CD4-positive, alpha-beta T cell treated with Interferon alpha-2 for 1 hour (primary cell): ENCODE results near the gene TTC38.
"Not testable (repeated sequence)": the region's sequence is repeated elsewhere in the genome, so short reads cannot be mapped to it uniquely, and the experiment has no call there.

Experiments
- DNase-seq, 2 donors: peaks; one replicate each; pipeline ENCODE4 v3.0.0-alpha.2; 2020 to 2022

The TTC38 gene

DNA sequence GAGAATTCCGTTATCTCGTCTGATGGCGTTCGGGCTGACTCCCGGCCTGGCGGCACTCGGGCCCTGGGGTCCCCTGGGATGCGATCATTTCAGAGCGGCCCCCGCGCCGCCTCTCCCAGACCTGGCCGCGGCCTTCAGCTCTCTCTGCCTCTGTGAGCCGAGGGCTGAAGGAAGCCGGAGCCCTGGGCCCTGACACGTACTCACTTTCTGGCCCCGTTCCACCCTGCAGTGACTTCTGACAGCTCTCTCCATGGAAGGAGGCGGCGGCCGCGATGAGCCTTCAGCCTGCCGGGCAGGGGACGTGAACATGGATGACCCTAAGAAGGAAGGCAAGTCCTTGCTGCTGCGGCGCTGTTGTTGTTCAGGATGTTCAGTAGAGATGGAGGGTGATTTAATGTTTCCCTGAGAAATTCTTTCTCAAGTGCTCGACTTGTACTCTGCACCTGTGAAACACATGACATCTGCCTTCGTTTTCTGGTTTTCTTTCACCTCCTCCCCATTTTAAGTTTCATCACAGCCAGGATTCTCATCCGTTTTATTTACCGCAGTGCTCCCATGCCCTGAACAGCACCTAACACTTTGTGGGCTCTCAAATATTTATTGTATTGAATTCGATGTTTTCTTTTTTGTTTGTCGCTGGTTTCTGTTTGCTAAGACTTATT is 29.5 kb downstream of the TTC38 start:
- no peak for DNase-seq

DNA sequence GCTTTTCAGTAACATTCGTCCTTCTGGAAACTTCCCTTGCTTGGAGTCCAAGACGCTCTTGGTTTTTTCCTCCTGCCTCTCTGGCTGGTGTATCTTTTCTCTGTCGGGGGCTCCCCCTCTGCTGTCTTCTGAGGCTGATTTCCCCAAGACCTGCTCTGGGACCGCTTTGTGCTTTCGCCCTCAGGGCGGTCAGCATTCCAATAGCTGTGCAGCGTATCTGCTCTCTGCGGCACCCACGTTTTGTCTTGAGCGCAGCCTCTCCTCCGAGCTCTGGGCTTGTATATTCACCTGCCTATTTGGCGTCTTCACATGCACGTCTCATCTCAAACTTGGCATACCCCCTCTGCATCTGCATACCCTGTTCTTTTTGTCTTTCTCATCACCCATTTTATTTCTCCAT is 31.3 kb downstream of the TTC38 start:
- DNase-seq, result no peak

DNA sequence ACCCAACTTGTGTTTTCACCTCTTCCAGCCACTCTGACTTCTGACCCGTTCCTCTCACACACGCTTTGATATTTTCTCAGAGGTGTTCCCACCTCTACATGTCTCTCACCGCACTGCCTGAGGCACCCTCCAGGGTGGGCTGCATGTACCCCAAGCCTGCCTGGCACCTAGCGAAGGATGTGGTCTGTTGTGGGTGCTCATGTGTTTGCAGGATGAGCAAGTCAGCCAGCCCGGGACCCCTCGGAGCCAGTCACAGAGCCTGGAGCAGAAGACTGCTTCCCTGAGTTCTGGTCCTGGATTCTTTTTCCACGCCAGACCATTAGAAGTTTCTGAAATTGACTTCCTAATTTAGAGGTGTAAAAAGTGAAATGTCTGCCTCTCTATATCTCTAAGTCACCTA is 32.7 kb downstream of the TTC38 start:
- DNase-seq, result no peak

DNA sequence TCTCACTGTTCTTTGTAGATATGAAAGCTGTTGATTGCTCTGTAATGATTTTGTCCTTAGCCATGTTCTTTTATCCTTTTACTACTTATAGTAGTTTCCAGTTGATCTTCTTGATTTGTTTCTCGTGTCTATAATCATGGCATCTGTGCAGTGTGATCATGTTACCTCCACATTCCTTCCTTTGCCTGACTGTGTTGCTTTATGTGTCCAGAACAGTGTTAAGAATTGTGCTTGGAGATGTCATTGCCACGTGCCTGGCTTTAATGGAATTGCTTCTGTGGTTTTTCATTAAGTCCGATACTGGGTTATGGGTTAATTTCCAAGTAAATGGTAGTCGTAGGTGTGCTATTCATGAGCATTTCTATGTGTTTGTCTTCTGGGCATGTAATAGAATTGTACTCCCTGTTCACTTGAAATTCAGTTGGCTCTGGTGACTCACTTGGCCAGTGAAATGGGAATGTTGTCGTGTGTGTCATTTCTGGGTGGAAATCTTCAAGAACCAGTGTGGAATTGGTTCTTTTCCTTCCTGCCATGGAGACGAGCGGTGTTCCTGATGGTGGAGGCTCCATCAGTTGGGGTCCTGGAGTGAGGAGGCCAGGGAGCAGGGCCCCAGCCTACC is 35.6 kb downstream of the TTC38 start:
- DNase-seq, result no peak

DNA sequence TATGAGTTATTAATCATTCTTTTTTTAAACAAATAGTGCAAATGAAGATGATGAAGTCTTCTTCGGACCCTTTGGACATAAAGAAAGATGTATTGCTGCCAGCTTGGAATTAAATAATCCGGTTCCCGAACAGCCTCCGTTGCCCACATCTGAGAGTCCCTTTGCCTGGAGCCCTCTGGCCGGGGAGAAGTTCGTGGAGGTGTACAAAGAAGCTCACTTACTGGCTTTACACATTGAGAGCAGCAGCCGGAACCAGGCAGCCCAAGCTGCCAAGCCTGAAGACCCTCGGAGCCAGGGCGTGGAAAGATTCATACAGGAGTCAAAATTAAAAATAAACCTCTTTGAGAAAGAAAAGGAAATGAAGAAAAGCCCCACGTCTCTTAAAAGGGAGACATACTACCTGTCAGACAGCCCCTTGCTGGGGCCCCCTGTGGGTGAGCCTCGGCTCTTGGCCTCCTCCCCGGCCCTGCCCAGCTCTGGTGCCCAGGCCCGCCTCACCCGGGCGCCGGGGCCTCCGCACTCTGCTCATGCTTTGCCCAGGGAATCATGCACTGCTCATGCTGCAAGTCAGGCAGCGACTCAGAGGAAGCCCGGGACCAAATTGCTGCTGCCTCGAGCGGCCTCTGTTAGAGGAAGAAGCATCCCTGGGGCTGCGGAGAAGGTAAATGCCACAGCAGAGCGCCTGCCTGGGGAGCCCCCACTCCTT is 40.6 kb downstream of the TTC38 start:
- DNase-seq, result no peak

DNA sequence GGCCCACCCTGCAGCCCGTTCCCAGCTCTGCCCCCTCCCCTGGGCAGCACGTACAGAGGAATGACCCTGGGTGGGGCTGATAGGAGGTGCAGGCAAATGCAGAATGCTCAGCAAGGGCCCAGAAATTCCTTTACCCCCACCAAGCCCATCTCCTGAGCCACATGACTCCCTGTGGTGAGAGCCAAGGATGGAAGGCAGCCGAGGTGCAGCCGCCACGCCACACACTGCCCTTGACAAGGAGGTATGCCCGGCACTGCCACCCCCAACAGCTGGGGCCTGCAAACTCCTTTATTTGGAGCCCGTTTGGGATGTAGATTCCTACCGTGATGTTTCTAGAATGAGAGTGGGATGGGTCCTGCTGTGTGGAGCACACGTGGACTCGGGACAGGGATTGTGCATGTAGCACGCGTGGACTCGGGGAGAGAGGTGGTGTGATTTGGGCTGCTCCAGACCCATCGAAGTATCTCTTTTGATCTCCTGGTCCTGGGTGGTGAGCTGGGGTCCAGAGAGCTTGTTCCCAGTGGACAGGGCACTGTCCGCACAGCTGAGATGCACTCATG is 41.8 kb downstream of the TTC38 start:
- DNase-seq, result no peak

DNA sequence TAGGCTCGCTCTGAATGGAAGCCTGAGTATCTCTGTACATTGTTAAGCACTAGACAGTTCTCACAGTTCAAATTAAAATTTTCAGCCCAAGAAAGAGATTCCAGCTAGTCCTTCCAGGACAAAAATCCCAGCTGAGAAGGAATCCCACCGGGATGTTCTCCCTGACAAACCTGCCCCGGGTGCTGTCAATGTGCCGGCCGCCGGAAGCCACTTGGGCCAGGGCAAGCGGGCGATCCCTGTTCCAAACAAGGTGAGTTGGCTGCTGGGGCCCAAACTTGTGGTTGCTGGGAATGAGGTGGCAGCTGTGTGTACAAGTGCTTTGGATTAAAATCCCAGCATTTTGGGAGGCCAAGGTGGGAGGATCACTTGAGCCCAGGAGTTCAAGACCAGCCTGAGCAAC is 44.2 kb downstream of the TTC38 start:
- DNase-seq, result no peak

DNA sequence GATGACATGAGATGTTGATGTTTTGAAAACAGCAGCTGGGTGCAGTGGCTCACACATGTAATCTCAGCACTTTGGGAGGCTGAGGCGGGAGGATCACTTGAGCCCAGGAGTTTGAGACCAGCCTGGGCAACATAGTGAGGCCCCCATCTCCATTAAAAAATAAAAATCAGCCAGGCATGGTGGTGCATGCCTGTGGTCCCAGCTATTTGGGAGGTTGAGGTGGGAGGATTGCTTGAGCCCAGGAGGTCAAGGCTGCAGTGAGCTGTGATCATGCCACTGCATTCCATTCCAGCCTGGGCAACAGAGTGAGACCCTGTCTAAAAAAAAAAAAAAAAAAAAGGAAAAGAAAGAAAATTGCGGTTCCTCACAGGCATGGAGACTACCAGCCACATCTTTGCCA is 45.0 kb downstream of the TTC38 start:
- DNase-seq, result not testable (repeated sequence)

DNA sequence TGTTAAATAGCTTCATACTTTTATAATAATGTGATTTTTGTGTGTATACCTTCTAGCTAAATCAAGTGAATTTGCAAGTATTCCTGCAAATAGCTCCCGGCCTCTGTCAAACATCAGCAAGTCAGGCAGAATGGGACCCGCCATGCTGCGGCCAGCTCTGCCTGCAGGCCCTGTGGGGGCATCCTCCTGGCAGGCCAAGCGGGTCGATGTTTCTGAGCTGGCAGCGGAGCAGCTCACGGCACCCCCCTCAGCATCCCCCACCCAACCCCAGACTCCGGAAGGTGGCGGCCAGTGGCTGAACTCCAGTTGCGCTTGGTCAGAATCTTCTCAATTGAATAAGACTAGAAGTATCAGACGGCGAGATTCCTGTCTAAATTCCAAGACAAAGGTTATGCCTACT is 48.2 kb downstream of the TTC38 start:
- no peak for DNase-seq

DNA sequence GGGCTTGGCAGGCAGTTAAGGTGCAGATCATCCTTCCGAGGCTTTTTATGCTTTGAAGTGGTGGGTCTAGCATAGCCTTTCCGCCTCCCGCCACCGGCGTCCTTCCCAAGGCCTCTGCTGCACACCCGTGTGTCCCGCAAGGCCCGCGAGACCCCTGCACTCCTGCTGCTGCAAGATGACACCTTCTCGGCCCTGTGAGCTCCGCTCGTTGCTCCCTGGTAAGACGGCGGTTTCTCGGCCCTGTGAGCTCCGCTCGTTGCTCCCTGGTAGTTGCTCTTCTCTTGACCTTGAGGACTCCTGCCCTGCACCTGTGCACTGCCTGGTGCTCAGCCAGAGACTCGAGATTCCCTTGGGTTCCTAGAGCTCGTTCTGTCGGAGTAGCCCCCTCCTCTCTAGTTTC is 49.8 kb downstream of the TTC38 start:
- DNase-seq, result no peak

DNA sequence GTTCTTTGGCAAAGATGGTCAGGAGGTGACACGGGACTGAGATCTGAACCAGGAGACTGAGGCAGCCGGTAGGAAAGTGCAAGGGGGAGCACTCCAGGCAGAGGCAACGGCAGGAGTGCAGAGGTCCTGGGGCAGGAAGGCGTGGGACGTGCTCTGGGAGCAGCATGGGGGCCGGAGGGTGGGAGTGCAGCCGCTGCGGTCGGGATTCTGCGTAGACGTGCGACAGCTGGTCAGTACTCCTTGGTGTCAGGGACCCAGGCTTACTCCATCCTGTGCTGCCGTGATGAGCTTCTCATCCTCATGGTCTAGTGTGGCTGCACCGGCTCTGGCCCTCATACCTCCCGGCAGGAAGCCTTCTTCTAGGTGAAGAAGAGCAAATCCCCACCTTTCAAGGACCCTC is 50.8 kb downstream of the TTC38 start:
- DNase-seq, result no peak

DNA sequence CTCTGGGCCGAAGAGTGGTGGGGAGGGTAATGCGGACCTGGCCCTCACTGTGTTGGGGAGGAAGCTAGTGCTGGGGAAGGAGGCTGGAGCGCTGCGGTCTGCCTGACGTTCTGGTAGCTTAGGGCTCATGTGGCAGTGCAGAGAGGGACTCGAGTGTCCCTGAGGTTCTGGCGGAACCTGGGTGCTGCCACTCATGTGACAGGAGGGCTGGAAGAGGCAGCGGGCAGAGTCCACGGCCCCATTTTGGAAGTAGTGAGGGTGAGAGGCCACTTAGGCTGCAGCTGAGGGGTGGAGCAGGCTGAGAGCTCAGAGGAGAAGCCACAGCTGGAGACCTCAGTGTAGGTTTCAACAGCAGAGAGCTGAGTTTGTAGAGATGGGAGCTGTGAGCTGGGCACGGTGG is 51.5 kb downstream of the TTC38 start:
- DNase-seq, result no peak

DNA sequence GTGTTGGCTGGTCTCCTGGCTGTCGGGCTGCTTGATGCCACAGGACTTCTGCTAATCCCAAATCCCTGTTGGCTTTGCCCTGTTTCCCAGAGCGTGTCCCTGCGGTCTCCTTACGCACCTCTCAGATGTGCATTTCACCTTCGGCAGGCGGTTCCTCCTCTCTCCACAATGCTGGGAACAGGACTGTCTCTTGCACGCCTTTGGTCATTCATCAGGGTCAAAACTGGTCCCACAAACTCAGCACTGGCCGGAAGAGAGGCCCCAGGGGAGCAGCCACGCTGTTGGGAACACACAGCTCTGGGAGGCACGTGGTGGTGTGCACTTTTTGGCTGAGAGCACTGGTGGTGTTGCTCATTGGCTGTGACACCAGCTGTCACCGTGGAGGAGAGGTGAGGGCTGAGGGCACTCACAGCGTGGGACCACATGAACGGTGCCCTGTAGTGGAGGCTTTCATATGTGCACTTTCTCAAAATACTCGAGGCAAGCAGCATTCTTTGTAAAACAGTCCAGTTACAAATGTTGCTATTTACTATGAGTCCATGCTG is 52.4 kb downstream of the TTC38 start:
- no peak for DNase-seq

DNA sequence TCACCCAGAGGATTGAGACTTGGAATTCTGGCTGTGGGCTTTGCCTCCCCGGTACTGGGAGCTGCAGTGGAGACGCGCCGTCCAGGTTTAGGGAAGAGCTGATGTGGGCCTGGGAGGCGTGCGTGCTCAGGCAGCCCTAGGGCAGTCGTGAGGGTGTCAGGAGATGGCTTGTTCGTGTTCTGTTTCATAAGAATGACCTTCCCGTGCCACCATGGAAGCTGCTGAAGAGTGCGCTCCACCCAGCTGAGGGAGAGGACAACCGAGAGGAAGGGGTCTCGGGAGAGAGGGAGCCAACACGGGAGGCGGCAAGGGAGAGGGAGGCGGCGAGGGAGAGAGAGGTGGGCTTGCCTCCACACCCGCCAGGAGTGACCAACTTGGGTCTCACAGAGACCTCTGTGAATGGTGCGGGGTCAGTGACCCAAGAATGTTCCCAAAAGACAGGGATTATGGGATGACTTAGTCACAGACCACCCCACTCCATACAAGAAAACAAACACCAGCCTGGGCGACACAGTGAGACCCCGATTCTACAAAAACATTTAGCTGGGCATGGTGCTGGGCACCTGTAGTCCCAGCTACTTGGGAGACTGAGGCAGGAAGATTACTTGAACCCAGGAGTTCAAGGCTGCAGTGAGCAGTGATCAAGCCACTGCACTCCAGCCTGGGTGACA is 53.0 kb downstream of the TTC38 start:
- no peak for DNase-seq

DNA sequence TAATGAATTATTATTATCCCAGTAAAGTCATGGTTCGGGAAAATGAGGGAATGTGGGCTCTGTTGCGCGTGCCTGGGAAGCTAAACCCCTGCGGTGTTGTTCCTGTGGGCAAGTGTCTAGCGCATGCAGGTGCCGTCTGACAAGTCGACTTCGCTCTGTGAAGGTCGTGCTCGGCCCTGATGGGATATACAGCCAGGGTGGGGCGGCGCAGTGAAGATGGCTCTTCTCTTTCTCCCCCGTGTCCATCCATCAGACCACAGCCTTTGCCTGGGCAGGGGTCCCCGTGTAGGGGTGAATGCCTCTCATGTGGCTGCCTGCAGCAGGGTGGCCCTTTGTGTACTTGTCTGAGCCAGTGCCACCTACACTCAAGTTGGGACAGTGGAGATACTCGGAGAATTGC is 54.9 kb downstream of the TTC38 start:
- DNase-seq, result no peak

DNA sequence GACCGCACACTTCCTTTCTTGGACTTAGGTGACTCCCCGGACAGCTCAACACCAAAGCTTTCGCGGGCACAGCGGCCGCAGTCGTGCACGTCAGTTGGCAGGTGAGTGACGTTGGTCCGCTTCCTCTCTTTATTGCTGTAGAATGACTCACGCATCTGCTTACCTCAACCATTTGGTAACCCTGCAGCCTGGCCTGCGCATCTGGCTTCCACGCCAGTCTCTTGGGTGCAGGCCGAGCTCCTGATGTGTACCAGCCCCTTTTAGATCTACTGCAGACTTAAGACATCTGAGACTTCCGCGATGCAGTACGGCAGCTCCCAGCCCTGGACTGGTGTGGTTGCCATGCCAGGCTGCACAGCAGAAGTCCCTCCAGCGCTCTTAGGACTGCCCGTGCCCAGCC is 55.4 kb downstream of the TTC38 start:
- DNase-seq, result no peak

DNA sequence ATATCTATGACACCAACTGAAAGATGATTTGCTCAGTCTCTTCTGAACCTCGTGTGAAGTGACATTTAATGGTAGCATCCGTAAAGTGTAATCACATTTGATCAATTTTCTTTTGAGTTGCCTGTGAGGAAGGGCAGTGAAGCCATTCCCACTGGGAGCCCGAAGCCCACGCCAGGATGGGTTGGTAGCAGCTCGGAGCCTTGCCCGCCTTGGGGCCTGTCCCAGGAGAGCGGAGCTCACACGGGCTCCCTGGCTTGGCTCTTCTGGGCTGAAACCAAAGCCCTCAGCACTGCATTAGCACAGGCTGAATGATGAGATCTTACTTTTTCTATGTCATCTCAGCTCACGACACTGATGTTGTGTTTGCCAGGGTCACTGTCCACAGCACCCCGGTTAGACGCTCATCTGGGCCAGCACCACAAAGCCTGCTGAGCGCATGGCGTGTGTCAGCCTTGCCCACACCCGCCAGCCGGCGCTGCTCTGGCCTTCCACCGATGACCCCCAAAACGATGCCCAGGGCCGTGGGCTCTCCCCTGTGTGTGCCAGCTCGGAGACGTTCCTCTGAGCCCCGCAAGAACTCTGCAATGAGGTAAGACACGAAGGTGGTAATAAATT is 58.4 kb downstream of the TTC38 start:
- no peak for DNase-seq

DNA sequence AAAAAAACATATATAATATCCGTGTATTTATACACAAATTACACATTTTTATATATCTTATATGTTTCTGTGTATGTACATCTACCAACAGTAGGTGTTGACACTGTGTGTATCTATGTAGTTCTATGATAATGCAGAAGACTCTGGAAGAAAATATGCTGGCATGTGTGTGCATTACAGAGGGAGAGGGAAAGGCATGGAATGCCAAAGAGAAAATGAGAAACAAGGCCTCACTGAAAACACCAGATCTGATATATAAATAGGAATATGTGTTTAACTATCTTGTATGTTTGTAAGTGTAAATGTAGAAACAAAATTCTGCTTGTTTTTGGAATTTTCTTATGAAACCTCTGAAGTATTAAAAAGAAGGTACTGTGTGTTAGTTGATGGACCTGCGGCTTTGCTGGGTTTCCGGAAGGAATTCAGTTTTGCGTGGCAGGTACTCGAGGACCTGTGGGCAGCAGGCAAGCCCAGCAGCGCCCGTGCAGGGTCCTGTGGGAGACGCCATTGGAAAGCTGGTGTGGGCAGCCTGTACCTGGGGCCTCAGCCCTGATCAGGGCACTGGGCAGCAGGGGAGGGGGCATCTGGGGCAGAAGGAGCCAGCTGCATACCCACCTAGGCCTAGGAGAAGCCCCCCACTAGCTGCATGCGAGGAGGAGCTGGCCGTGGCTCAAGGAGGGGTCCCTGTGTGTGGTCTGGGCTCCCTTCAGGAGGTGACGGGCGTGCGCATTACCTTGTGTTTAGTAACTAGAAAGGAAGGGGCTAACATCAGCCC is 60.1 kb downstream of the TTC38 start:
- no peak for DNase-seq

DNA sequence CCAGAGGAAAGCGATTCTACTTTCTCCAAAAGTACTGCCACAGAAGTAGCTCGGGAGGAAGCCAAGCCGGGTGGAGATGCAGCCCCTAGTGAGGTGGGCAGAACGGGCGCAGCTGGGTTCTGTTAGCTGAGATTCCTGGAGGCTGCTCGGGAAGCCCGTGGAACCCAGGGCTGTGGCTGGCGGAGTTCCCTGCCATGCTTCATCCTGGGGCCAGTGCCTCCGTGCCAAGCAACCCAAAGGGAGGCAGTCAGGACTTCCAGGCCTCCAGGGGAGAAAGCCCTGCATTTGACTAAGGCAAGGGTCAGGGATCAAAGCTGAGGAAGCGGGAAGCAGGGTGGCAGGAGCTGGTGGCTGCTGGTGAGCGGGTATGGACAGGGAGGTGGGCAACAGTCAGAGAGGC is 61.0 kb downstream of the TTC38 start:
- no peak for DNase-seq

DNA sequence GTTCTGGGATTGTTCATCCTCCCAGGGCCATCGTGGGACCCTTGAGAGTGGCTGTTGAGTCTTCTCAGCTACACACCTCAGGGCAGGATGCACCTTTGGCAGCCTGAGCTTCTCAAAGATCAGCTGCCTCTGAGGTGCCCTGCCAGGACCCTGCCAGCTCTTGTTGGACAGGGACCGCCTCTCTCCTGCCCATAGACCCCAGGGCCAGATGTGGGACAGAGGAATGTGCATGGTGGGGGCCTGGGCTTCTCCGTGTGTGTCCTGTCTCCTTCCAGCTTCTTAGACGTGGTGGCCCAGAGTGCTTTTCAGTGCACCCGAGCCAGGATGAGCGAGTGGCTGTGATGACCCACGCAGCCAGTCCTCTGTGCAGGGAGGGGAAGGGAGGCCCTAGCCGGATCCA is 61.8 kb downstream of the TTC38 start:
- DNase-seq, result no peak

DNA sequence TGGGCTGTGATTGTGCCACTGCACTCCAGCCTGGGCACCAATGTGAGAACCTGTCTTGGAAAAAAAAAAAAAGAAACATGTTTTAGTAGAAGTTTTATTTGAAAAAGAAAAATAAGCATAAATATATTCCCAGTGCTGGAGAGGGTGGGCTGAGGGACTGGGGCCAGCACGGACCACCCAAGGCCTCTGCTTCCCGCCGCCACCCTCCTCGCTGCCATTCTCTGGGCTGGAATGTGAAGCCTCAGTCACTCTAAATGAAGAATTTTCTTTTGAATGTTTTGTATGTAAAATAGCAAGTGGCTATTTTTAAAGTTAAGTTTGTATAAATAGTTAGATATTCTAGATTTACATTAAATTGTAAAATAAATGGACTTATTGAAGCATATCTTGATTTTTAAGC is 62.6 kb downstream of the TTC38 start:
- DNase-seq, result no peak

DNA sequence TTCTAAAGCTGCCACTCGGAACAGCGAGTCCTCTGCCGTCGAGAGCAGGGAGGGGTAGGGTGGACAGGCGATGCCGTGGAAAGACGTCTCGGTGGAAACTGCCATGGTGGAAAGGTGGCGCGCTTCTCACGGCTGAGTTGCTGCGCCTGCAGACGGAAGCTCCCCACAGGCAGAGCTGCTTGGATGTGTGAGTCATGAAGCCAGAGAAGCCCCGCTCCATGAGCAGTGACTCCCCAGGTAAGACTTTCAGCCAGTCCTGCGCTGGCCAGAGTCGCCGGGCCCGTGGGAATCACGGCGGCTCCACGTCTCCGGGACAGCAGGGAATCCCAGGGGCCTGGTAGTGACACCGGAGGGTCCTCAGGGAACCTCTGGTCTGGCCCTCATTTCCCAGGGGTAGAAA is 63.7 kb downstream of the TTC38 start:
- no peak for DNase-seq
